ENCODE data around the gene CDKL1.

- no peak for TF ChIP-seq CTCF (IDR thresholded peaks at IDR 0.05)
- no peak for TF ChIP-seq POLR2A (IDR thresholded peaks at IDR 0.05)
These were observed 26.8 kb upstream of the CDKL1 start for GRCh38 chr14:50423529-50423928.

All from esophagus squamous epithelium (tissue), 4 donors.